H9 (cell line): ENCODE measurements around the gene TRIM32. TPM values are rescaled to one million over a fixed set of nuclear protein-coding genes. Genes with fewer than 3 reads are reported as not detected.

Experiments
- DNase-seq: peaks from one replicate; pipeline ENCODE4 v3.0.0-alpha.2; 2017
- H2AFZ ChIP-seq: one replicate; pipeline ENCODE4 v1.6.1; 2013; ENCODE audit warnings: mild to moderate bottlenecking, low read length, control low read depth, moderate library complexity
- H2AK5ac ChIP-seq: 2 replicates; pipeline ENCODE4 v1.6.1; 2013; ENCODE audit warnings: low read length, control low read depth, mixed read lengths; ENCODE audit not compliant: insufficient read length
- H2BK120ac ChIP-seq: one replicate; pipeline ENCODE4 v1.6.1; 2013; ENCODE audit warnings: low read depth, mild to moderate bottlenecking, low read length, control low read depth, inconsistent platforms; ENCODE audit not compliant: poor library complexity, severe bottlenecking
- H2BK12ac ChIP-seq: 2 replicates; pipeline ENCODE4 v1.6.1; 2013; ENCODE audit warnings: low read length, control low read depth, mixed read lengths, low read depth; ENCODE audit not compliant: insufficient read length
- H2BK15ac ChIP-seq: 2 replicates; pipeline ENCODE4 v1.6.1; 2013; ENCODE audit warnings: low read depth, low read length, control low read depth
- H2BK20ac ChIP-seq: one replicate; pipeline ENCODE4 v1.6.1; 2013; ENCODE audit warnings: low read depth, mild to moderate bottlenecking, low read length, control low read depth, inconsistent platforms; ENCODE audit not compliant: poor library complexity, severe bottlenecking
- H2BK5ac ChIP-seq: 2 replicates; pipeline ENCODE4 v1.6.1; 2013; ENCODE audit warnings: low read length, control low read depth, mixed read lengths; ENCODE audit not compliant: insufficient read length
- H3K14ac ChIP-seq: 2 replicates; pipeline ENCODE4 v1.6.1; 2013; ENCODE audit warnings: low read length, control low read depth; ENCODE audit not compliant: insufficient read depth
- H3K18ac ChIP-seq: 2 replicates; pipeline ENCODE4 v1.6.1; 2013; ENCODE audit warnings: low read depth, mild to moderate bottlenecking, mixed read lengths, low read length, control low read depth; ENCODE audit not compliant: insufficient read length
- H3K23ac ChIP-seq: 2 replicates; pipeline ENCODE4 v1.6.1; 2013; ENCODE audit warnings: low read length, control low read depth, mixed read lengths, low read depth; ENCODE audit not compliant: insufficient read length
- H3K23me2 ChIP-seq: 2 replicates; pipeline ENCODE4 v1.6.1; 2013; ENCODE audit warnings: low read depth, mild to moderate bottlenecking, mixed read lengths, low read length, control low read depth; ENCODE audit not compliant: insufficient read length, poor library complexity, severe bottlenecking
- H3K27ac ChIP-seq: 2 replicates; pipeline ENCODE4 v1.5.1; 2013; ENCODE audit warnings: low read length, control low read depth, mixed read lengths, low read depth; ENCODE audit not compliant: insufficient read length
- H3K27me3 ChIP-seq: 2 replicates; pipeline ENCODE4 v1.6.1; 2013; ENCODE audit warnings: low read length, control low read depth, inconsistent platforms; ENCODE audit not compliant: insufficient read depth
- H3K4ac ChIP-seq: 2 replicates; pipeline ENCODE4 v1.6.1; 2013; ENCODE audit warnings: low read depth, mild to moderate bottlenecking, control low read depth, inconsistent platforms, low read length, moderate library complexity
- H3K4me1 ChIP-seq: 2 replicates; pipeline ENCODE4 v1.6.1; 2013; ENCODE audit warnings: low read length, control low read depth, inconsistent platforms; ENCODE audit not compliant: insufficient read depth
- H3K4me2 ChIP-seq: 2 replicates; pipeline ENCODE4 v1.6.1; 2013; ENCODE audit warnings: low read length, control low read depth, mixed read lengths; ENCODE audit not compliant: insufficient read length, insufficient read depth
- H3K56ac ChIP-seq: 2 replicates; pipeline ENCODE4 v1.6.1; 2013; ENCODE audit warnings: low read depth, mild to moderate bottlenecking, mixed read lengths, low read length, control low read depth; ENCODE audit not compliant: insufficient read length
- H3K79me1 ChIP-seq: 2 replicates; pipeline ENCODE4 v1.6.1; 2013; ENCODE audit warnings: low read depth, mild to moderate bottlenecking, moderate library complexity, low read length, control low read depth, inconsistent platforms; ENCODE audit not compliant: insufficient read depth, poor library complexity, severe bottlenecking
- H3K79me2 ChIP-seq: 2 replicates; pipeline ENCODE4 v1.6.1; 2013; ENCODE audit warnings: low read length, control low read depth, inconsistent platforms; ENCODE audit not compliant: insufficient read depth
- H3K9ac ChIP-seq: 2 replicates; pipeline ENCODE4 v1.6.1; 2013; ENCODE audit warnings: low read length, control low read depth, mixed read lengths; ENCODE audit not compliant: insufficient read length; ENCODE audit errors: extremely low read depth
- H3K9me3 ChIP-seq: one replicate; pipeline ENCODE4 v1.6.1; 2013; ENCODE audit warnings: low read depth, low read length, inconsistent platforms; ENCODE audit not compliant: control insufficient read depth
- H3T11ph ChIP-seq: one replicate; pipeline ENCODE4 v1.6.1; 2013; ENCODE audit warnings: mild to moderate bottlenecking, low read length, control low read depth, inconsistent platforms
- H4K20me1 ChIP-seq: one replicate; pipeline ENCODE4 v1.6.1; 2013; ENCODE audit not compliant: control insufficient read depth, insufficient read length, insufficient read depth
- H4K5ac ChIP-seq: 2 replicates; pipeline ENCODE4 v1.6.1; 2013; ENCODE audit warnings: low read depth, mild to moderate bottlenecking, mixed read lengths, low read length, control low read depth; ENCODE audit not compliant: insufficient read length
- H4K8ac ChIP-seq: replicated peaks from 2 replicates; pipeline ENCODE4 v1.6.1; 2013; ENCODE audit warnings: low read length, control low read depth, mixed read lengths, low read depth; ENCODE audit not compliant: insufficient read length
- H4K91ac ChIP-seq: 2 replicates; pipeline ENCODE4 v1.6.1; 2013; ENCODE audit warnings: low read depth, mild to moderate bottlenecking, moderate library complexity, mixed read lengths, low read length, control low read depth; ENCODE audit not compliant: insufficient read length
- H3K27ac Mint-ChIP-seq, 3 experiments: 2 replicates in 2 of 3; 3 replicates in 1 of 3; pipeline ENCODE4 v1.8.0; 2020 to 2021; ENCODE audit warnings: mixed read lengths in 3 of 3, mild to moderate bottlenecking in 1 of 3, moderate library complexity in 1 of 3
- H3K27me3 Mint-ChIP-seq: 2 replicates; pipeline ENCODE4 v1.8.0; 2021; ENCODE audit warnings: low read depth, mild to moderate bottlenecking, moderate library complexity, mixed read lengths
- H3K36me3 Mint-ChIP-seq, 3 experiments: 2 replicates in 2 of 3; 3 replicates in 1 of 3; pipeline ENCODE4 v1.8.0; 2020 to 2021; ENCODE audit warnings: low read depth in 3 of 3, mixed read lengths in 3 of 3; ENCODE audit not compliant: insufficient read depth in 1 of 3
- H3K4me1 Mint-ChIP-seq, 2 experiments: 2 replicates each; pipeline ENCODE4 v1.8.0; 2020; ENCODE audit warnings: mixed read lengths in 2 of 2
- H3K4me3 Mint-ChIP-seq, 2 experiments: 2 replicates in 1 of 2; 3 replicates in 1 of 2; pipeline ENCODE4 v1.8.0; 2020 to 2021; ENCODE audit warnings: mild to moderate bottlenecking in 2 of 2, mixed read lengths in 2 of 2, moderate library complexity in 1 of 2
- H3K9me3 Mint-ChIP-seq, 2 experiments: 2 replicates in 1 of 2; 3 replicates in 1 of 2; pipeline ENCODE4 v1.8.0; 2020; ENCODE audit warnings: mild to moderate bottlenecking in 2 of 2, mixed read lengths in 2 of 2, moderate library complexity in 1 of 2
- WGBS: extraction: QIAGEN DNeasy Blood & Tissue Kit; methylation state at CpG from one replicate; pipeline ENCODE4 v1.1.7; 2013; ENCODE audit warnings: missing lambda C conversion rate, low lambda C conversion rate, mixed read lengths; ENCODE audit not compliant: insufficient read length; ENCODE audit errors: extremely low coverage; 5-methylcytosine and 5-hydroxymethylcytosine counted together
- total RNA-seq: library from RNA; stranded (reverse); gene quantifications from 2 replicates; pipeline ENCODE4 v1.2.1, GENCODE V29; 2021
- TF ChIP-seq, protein P1 (sequence below): fragments of 200-600 bp; sonication (generic); conservative IDR thresholded peaks from 3 replicates; pipeline ENCODE4 v1.8.0; 2021; ENCODE audit warnings: antibody characterized with exemption, mild to moderate bottlenecking

The TRIM32 gene
- total RNA-seq, 1 experiment from 2014 or later, result 12.9 TPM

DNA sequence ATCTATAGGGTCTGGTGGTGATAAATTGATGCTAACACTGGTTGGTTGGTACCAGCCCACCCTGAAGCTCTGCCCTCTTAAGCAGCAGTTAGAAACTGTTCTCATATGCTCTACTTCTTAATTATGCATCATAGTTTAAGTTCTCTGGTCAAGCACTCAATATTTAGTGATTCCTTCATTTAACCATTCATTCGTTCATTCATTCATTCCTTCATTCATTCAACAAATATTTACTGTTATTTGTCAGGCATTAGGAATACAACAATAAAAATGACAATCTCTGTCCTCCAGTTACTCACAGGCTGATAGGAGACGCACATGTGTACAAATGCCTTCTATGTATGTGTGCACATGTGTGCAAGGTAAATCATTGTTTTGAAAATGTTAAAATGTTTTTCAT, 54.6 kb downstream of the TRIM32 start:
- Histone ChIP-seq H2BK20ac (no peak overlapping the region), H3K4ac (no peak overlapping the region), H4K5ac (no peak overlapping the region), H4K8ac (no peak overlapping the region), H2AFZ (no peak overlapping the region), H2BK12ac (no peak overlapping the region), H3K79me2 (no peaks in the 10 kb centered on the region), H3K56ac (no peak overlapping the region), H3K4me2 (no peak overlapping the region), H2BK15ac (no peak overlapping the region), H3K23ac (no peak overlapping the region), H3K9me3 (no peaks in the 10 kb centered on the region), H4K91ac (no peak overlapping the region), H2BK120ac (no peak overlapping the region), H3K79me1 (no peaks in the 10 kb centered on the region), H4K20me1 (no peaks in the 10 kb centered on the region), H3K4me1 (peaks cover 4% of the 10 kb centered on the region), H3T11ph (no peak overlapping the region), H2AK5ac (no peak overlapping the region), H3K27me3 (no peaks in the 10 kb centered on the region; the same call in 1 of the 2 replicates), H3K9ac (no peak overlapping the region), H3K18ac (no peak overlapping the region), H2BK5ac (no peak overlapping the region), H3K27ac (no peak overlapping the region), H3K23me2 (no peaks in the 10 kb centered on the region), H3K14ac (no peak overlapping the region)
- DNase-seq, result no peak
- Mint-ChIP-seq H3K27me3 (peaks cover 2% of the 10 kb centered on the region; the same call in 1 of the 2 replicates), H3K27ac (no peak overlapping the region), H3K4me3 (no peak overlapping the region), H3K9me3 (no peaks in the 10 kb centered on the region), H3K4me1 (peaks cover 20 to 26% of the 10 kb centered on the region in 2 experiments), H3K36me3 (no peaks in the 10 kb centered on the region)
- no CpG with 5 or more reads among the region's 2 CpGs for WGBS
- TF ChIP-seq, protein P1, sequence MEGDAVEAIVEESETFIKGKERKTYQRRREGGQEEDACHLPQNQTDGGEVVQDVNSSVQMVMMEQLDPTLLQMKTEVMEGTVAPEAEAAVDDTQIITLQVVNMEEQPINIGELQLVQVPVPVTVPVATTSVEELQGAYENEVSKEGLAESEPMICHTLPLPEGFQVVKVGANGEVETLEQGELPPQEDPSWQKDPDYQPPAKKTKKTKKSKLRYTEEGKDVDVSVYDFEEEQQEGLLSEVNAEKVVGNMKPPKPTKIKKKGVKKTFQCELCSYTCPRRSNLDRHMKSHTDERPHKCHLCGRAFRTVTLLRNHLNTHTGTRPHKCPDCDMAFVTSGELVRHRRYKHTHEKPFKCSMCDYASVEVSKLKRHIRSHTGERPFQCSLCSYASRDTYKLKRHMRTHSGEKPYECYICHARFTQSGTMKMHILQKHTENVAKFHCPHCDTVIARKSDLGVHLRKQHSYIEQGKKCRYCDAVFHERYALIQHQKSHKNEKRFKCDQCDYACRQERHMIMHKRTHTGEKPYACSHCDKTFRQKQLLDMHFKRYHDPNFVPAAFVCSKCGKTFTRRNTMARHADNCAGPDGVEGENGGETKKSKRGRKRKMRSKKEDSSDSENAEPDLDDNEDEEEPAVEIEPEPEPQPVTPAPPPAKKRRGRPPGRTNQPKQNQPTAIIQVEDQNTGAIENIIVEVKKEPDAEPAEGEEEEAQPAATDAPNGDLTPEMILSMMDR, result no peak
